ENCODE data around the gene OPCML. TPM values are rescaled to one million over a fixed set of nuclear protein-coding genes. Genes with fewer than 3 reads are reported as not detected.

OPCML gene
- total RNA-seq, 1 donor = not detected

DNA sequence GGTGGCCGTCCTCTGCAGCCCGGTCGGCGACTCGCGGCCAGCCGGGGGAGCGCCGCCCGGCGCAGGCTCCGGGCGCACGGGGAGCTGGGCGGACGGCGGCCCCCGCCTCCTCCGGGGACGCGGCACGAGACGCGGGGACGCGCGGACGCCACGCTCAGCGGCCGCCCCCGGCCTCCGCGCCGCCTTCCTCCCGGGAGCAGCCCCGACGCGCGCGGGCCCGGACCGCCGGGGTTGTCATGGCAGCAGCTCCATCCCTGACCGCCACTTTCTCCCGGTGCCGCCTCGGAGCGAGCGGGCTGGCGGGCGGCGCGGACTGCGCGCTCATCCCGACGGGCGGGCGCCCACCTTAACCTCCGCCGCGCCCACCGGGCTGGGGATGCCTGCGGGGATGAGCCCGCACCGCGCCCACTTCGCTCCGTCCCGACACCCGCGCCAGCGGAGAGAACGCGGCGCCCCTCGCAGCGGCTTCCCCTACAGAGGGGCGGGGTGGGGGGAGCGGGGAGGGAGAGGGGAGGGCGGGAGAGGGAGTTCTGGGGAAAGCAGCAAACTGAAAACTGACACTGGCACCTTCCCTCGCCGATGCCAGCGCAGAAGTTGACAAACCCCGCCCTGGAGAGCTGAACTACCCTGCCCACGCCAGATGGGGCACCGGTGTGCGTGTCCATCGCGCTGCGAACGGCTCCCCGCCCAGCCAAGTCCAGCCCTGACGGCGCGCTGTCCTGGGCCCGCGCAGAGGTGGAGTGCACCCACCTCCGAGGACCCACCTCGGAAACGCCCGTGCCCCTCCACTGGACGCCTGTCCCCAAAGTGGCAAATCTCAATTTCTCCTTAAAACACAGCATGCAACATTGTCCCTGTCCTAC, 588.4 kb downstream of the OPCML start:
- no peak for TF ChIP-seq CTCF (IDR thresholded peaks at IDR 0.05; ENCODE audit: insufficient read depth, low read depth, low read length)
- DNase-seq (ENCODE audit: low read depth) = no peak
- H3K4me3 ChIP-seq (ENCODE audit: low read depth, low read length) = no peak overlapping the region

GRCh38 chr11:132943357-132943705, 589.0 kb downstream of the OPCML start:
- DNase-seq (ENCODE audit: low read depth) = no peak
- H3K4me3 ChIP-seq (ENCODE audit: low read depth, low read length) = no peak overlapping the region
- TF ChIP-seq CTCF (IDR thresholded peaks at IDR 0.05; ENCODE audit: insufficient read depth, low read depth, low read length) = no peak

GRCh38 chr11:132942611-132943356, 589.5 kb downstream of the OPCML start:
- H3K4me3 ChIP-seq (ENCODE audit: low read depth, low read length) = no peak overlapping the region

GRCh38 chr11:132941761-132942160, 590.5 kb downstream of the OPCML start:
- no peak overlapping the region for H3K4me3 ChIP-seq (ENCODE audit: low read depth, low read length)
- no peak for TF ChIP-seq CTCF (IDR thresholded peaks at IDR 0.05; ENCODE audit: insufficient read depth, low read depth, low read length)
- DNase-seq (ENCODE audit: low read depth) = no peak

More at GRCh38 chr11:132942611-132943356, 589.5 kb downstream of the OPCML start:
- TF ChIP-seq CTCF (IDR thresholded peaks at IDR 0.05; ENCODE audit: insufficient read depth, low read depth, low read length) = no peak
- no peak for DNase-seq (ENCODE audit: low read depth)

GRCh38 chr11:132941024-132941646, 591.2 kb downstream of the OPCML start:
- peak; percentile 25 for DNase-seq (ENCODE audit: low read depth)
- TF ChIP-seq CTCF (IDR thresholded peaks at IDR 0.05; ENCODE audit: insufficient read depth, low read depth, low read length) = peak; percentile 81
- H3K4me3 ChIP-seq (ENCODE audit: low read depth, low read length) = no peak overlapping the region

DNA sequence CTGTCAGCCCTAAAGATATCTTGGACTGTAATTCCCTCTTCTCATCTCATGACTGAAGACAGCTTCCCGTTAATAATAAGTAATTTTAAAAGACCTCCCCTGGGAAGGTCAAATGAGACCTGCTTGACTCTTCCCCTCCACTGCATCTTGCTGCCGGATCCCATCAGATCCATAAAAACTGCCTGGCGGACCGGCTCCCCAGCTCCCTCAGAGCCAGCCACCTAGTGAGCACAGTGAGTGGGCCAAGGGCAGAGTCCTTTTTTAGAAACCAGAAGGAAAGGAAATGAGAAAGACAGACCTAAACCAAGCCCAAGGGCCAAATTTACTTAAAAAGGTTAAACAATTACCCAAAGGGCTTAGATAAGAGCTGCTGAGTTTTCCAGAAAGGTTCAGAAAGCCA, 595.3 kb downstream of the OPCML start:
- no peak for DNase-seq (ENCODE audit: low read depth)
- no peak overlapping the region for H3K4me3 ChIP-seq (ENCODE audit: low read depth, low read length)
- TF ChIP-seq CTCF (IDR thresholded peaks at IDR 0.05; ENCODE audit: insufficient read depth, low read depth, low read length) = no peak
